Body of pancreas (tissue), 4 donors: ENCODE measurements around the gene AKT1.
A peak's percentile ranks its signal among the peaks of the same experiment; 100 is the strongest.

ENCODE experiments used
- CTCF ChIP-seq, 7 experiments: fragments of 450-650 bp in 4 of 7; fragments of 200-600 bp in 3 of 7; sonication (generic) in 3 of 7; IDR thresholded peaks; one replicate each; pipeline ENCODE4 v1.5.1; 2016 to 2019; ENCODE audit warnings: antibody characterized with exemption in 7 of 7
- POLR2A ChIP-seq, 3 donors: fragments of 450-650 bp; IDR thresholded peaks; one replicate each; pipeline ENCODE4 v1.6.1; 2016; ENCODE audit warnings: antibody characterized with exemption in 3 of 3, mild to moderate bottlenecking in 2 of 3

DNA sequence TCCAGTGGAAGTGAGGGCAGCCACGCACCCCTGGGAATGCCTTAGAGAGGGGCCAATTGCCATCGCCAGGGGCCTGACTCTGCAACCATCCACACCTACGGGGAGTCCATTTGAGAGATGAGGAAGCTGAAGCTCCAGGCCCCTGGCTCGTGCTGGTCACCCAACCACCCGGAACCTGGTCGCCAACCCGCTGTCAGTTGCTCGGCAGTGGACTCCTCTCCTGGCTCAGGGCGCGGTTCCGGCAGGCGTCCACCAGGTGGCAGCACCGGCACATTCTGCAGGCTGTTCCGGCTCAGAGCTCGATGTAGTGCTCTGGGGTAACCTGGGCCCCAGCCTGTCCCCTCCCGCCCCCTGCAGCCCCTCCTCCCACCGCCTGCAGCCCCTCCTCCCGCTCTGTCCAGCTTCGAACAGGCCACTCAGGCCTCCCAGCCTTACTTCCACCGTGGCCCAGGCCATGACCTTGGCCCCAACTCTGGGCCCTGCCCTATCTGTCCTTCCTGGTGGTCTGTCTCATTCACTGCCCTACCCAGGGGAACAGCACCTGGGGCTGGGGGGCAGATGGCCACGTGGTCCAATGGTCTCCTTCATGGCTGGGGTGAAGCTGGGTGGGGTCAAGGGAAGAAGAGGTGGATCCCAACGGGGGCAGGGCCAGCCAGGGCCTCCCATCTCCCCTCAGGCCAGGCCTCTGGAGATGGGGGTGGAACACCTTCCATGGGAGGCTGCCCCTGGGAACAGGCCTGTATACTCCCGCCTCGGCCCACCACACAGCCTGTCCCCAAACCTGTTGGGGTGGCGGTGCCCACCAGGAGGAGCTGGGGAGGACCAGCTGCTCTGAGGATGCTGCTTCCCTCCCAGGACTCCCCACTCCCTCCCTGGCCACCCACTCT, 26.9 kb downstream of the AKT1 start:
- TF ChIP-seq CTCF (IDR thresholded peaks at IDR 0.05) (peak; percentile 87 to 95 (median 92)), POLR2A (IDR thresholded peaks at IDR 0.05) (no peak)
